Effector memory CD8-positive, alpha-beta T cell (primary cell): ENCODE measurements around the gene KCNB1.

ENCODE experiments used
- ATAC-seq: fragments of 150-1000 bp; cut with Tn5 transposase; replicated peaks from 2 replicates; pipeline ENCODE4 v1.10.0; 2021; ENCODE audit warnings: mild to moderate bottlenecking, moderate library complexity
- DNase-seq, 3 experiments: peaks; one replicate each; pipeline ENCODE4 v3.0.0; 2021
- H3K27ac Mint-ChIP-seq, 2 donors: one replicate each; pipeline ENCODE4 v1.8.0; 2022; ENCODE audit warnings: mild to moderate bottlenecking in 2 of 2, mixed read lengths in 2 of 2, moderate library complexity in 2 of 2
- H3K27me3 Mint-ChIP-seq, 2 donors: one replicate each; pipeline ENCODE4 v1.8.0; 2022; ENCODE audit warnings: mixed read lengths in 2 of 2
- H3K36me3 Mint-ChIP-seq: one replicate; pipeline ENCODE4 v1.8.0; 2022; ENCODE audit warnings: mild to moderate bottlenecking, moderate library complexity, mixed read lengths; ENCODE audit not compliant: insufficient read depth
- H3K4me1 Mint-ChIP-seq, 2 donors: one replicate each; pipeline ENCODE4 v1.8.0; 2022; ENCODE audit warnings: low read depth in 2 of 2, mixed read lengths in 2 of 2
- H3K4me3 Mint-ChIP-seq, 2 donors: one replicate each; pipeline ENCODE4 v1.8.0; 2022; ENCODE audit warnings: mild to moderate bottlenecking in 2 of 2, mixed read lengths in 2 of 2, moderate library complexity in 2 of 2
- H3K9me3 Mint-ChIP-seq, 2 donors: one replicate each; pipeline ENCODE4 v1.8.0; 2022; ENCODE audit warnings: mixed read lengths in 2 of 2

Gene KCNB1

DNA sequence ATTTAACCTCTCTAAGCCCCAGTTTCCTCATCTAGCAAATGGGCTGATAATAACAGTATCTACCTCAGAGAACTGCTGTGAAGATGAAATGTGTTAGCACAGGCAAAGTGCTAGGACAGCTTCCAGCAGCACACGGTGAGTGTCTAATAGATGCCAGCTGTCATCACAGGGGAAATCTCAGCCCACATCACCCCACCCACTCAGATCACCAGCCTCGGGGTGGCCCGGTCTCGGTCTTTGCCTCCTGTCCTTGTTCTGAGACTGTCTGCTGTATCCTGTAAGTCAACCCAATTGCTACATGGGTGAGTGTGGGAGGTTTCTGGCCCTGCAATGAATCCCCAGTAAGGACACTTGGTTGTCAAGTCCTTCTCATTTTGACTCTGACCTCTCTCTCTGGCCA, 105.1 kb downstream of the KCNB1 start:
- Mint-ChIP-seq H3K27me3 (peaks cover 31 to 70% of the 10 kb centered on the region in 2 donors), H3K36me3 (peaks cover 2% of the 10 kb centered on the region), H3K9me3 (no peaks in the 10 kb centered on the region), H3K27ac (no peak overlapping the region), H3K4me1 (no peaks in the 10 kb centered on the region), H3K4me3 (no peak overlapping the region)
- ATAC-seq = no peak
- DNase-seq = no peak

DNA sequence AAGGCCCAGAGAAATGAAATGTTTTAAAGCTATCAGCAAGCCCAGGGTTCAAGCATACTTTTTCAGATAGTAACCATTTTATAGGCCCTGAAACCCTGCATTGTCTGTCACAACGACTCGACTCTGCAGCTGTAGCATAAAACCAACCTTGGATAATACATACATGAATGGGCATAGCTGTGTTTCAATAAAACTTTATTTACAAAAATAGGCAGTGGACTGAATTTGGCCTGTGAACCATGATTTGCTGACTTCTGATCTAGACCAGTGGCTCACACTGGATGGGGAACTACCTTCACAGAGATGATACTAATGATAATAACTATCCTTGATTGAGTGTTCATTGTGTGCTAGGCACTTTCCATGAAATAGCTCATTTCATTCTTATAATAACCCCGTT, 107.3 kb downstream of the KCNB1 start:
- Mint-ChIP-seq H3K36me3 (no peaks in the 10 kb centered on the region), H3K9me3 (no peaks in the 10 kb centered on the region), H3K4me3 (no peak overlapping the region), H3K4me1 (no peaks in the 10 kb centered on the region), H3K27me3 (peaks cover 26 to 65% of the 10 kb centered on the region in 2 donors), H3K27ac (no peak overlapping the region)
- DNase-seq (no peak), ATAC-seq (no peak)

DNA sequence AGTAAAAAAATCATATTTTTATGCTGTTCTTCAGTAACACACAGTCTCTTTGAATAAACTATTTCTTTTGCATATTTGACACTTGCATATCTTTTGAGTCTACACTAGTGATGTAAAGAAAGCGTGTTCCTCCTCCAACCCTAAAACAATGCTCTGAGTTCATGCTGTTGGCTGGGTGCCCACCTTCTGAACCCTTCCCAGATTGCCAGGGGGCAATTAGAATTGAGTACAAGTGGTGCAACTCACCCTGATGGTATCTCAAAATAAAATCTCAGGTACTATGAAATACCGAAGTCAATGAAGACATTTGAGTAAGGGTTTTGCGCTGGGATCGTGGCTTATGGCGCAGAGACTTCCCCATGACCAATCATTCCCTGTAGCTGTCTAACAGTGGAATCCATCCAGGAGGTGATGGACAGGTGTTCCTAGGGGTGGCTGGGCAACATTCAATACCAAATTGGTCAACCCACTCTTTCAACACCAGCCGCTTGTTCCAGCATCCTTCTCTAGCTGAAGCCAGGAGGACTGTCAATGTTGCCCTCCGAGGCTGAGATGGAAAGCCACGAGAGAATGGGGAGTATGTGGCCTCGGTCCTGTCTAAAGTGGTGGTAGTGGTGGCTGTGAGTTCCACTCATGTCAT, 110.3 kb downstream of the KCNB1 start:
- Mint-ChIP-seq H3K36me3 (no peaks in the 10 kb centered on the region), H3K9me3 (no peaks in the 10 kb centered on the region), H3K4me3 (no peak overlapping the region), H3K27ac (no peak overlapping the region), H3K4me1 (no peaks in the 10 kb centered on the region), H3K27me3 (peaks cover 43 to 81% of the 10 kb centered on the region in 2 donors)
- DNase-seq = no peak
- no peak for ATAC-seq

DNA sequence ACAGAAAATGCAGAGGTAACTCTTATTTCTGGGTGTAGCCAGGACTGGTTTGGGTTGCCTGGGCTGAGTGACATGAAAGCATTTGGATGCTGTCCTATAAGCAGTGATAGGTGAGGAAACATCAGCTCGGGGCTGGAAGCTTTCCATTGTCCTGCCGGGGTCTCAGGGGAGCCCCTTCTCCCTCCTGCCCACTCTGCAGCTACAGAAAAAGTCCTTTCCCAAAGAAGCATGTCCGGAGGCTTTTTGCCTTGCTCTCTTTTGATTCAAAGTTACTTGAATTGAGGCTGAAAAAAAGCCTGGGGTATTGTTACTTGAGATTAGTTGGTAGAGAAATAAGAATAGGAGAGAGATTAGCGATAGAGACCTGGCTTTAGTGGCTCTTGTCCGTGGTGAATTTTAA, 113.9 kb downstream of the KCNB1 start:
- no peak for DNase-seq
- Mint-ChIP-seq H3K27me3 (peaks cover 46 to 84% of the 10 kb centered on the region in 2 donors), H3K36me3 (peaks cover 3% of the 10 kb centered on the region), H3K9me3 (no peaks in the 10 kb centered on the region), H3K27ac (no peak overlapping the region), H3K4me3 (no peak overlapping the region), H3K4me1 (no peaks in the 10 kb centered on the region)
- no peak for ATAC-seq

DNA sequence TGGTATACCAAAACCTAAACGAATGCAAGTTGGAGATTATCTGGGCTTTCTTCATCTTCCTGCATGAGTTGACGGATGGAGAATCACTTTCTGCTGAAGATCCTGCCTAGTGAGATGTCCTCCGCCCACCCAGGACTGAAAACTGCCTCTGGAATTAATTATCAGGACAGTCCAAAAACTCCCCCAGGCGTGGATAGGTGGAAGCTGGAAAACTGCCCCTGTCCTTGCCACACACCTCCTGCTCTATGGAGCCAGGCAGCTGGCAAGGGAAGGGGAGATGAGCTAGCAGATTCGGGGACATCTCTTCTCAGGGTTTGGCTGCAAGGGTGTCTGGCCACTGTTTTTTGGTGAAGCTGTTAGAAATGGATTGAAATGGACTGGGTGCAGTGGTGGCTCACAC, 115.4 kb downstream of the KCNB1 start:
- no peak for ATAC-seq
- H3K27me3 Mint-ChIP-seq = peaks cover 46 to 74% of the 10 kb centered on the region in 2 donors
- H3K9me3 Mint-ChIP-seq = no peaks in the 10 kb centered on the region

DNA sequence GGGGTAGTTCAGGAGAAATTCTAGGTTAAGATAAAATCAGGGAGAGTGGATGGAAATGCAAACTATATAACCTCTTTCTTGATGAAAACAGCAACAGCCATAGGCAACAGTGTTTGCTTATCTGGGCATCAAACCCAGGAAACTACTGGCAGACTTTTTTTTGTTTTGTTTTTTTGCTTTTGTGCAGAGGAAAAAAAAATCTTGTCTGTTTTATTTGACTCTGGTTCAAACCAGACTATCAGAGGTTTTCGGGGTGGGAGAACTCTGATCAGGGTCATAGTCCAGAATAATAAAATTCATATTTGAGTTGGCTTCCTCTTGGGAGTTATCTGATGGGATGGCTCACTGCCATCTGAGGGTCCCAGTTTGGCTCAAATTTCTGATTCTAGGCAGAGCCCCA, 115.8 kb downstream of the KCNB1 start:
- peaks cover 46 to 74% of the 10 kb centered on the region in 2 donors for H3K27me3 Mint-ChIP-seq
- no peak overlapping the region for H3K4me3 Mint-ChIP-seq
- ATAC-seq (no peak), DNase-seq (no peak)
- peaks cover 3% of the 10 kb centered on the region for H3K36me3 Mint-ChIP-seq
- H3K4me1 Mint-ChIP-seq = no peaks in the 10 kb centered on the region
- no peaks in the 10 kb centered on the region for H3K9me3 Mint-ChIP-seq
- no peak overlapping the region for H3K27ac Mint-ChIP-seq

More for the DNA sequence above, 115.4 kb downstream of the KCNB1 start:
- Mint-ChIP-seq H3K36me3 (peaks cover 3% of the 10 kb centered on the region), H3K4me3 (no peak overlapping the region), H3K4me1 (no peaks in the 10 kb centered on the region), H3K27ac (no peak overlapping the region)
- DNase-seq = no peak

DNA sequence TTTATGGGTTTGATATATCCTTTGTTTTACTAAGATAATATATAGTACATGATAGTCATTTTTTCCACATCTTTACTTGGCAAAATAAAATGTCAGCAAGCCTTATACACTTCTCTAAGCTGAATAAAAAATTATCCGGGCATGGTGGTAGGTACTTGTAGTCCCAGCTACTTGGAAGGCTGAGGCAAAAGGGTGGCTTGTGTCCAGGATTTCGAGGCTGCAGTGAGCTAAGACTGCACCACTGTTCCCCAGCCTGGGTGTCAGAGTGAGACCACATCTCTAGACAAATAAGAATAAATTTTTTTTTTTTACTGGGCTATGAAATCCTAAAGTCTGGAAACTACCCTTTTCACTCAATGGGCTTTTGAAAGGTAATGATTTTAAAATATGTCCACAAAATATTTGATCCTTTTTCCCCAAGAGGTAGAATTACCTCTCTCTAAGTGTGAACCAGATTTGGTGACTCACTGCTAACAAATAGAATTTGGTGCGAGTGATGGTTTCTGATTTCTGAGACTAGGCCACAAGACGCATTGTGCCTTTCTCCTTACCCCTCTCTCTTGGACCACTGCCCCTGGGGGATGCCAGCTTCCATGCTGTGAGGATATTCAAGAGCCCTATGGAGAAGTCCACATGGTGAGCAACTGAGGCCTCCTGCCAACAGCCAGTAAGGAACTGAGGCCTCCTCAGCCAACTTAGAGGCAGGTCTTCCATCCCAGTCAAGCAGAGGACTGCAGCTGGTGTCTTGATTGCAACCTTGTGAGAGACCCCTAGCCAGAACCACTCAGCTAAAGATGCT, 120.4 kb downstream of the KCNB1 start:
- ATAC-seq (no peak), DNase-seq (no peak)
- H3K9me3 Mint-ChIP-seq = no peaks in the 10 kb centered on the region
- H3K4me1 Mint-ChIP-seq = no peaks in the 10 kb centered on the region
- peaks cover 43 to 63% of the 10 kb centered on the region in 2 donors for H3K27me3 Mint-ChIP-seq
- H3K4me3 Mint-ChIP-seq = no peak overlapping the region
- no peak overlapping the region for H3K27ac Mint-ChIP-seq
- peaks cover 3% of the 10 kb centered on the region for H3K36me3 Mint-ChIP-seq

DNA sequence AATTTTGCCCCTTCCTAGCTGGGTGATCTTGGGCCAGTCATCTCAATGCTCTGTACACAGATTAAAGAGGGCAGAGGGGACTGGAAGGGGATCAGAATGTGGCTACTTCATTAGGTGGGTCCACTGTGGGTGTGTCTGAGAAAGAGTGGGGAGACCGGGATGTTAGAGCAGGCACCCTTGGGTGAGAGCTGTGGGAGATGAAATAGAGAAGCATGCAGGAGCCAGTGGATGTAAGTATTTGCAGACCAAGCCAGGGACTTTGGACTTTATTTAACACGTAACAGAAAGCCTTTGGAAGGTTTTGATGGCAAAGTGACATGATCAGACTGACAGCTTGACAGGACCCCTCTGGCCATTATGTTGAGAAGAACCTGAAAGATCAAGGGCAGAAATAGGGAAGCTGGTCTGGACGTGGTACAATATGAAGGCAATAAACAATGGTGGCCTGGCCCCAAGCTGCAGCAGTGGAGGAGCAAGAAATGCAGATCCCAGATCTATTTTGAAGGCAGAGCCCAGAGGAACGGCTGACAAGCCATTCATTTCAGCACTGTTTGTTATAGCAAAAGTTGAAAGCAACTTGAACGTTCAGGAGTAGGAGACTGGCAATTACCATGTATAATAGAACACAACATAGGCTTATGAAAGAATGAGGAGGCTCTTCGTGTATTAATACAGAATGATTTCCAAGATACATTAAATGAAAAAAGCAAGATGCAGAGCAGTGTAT, 122.1 kb downstream of the KCNB1 start:
- ATAC-seq = no peak
- Mint-ChIP-seq H3K27me3 (peaks cover 31 to 58% of the 10 kb centered on the region in 2 donors), H3K4me1 (no peaks in the 10 kb centered on the region)

DNA sequence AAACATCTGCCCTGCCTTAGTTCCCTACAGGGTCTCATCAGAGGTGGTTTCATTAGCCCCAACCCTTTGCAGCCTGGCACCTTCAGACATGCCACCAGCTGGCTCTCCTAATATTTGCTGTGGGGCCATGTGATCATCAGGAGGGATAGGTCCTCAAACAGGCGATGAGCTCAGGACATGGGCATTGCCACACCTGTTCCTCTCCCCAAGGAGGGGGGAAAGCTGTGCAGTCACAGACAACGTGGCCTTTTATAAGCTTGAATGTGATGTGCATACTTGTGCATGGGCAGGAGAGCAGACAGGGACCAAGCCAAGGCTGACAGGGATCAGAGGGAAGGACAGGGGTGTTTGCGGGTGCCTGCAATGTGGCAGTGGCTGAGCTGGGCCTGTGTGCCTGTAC, 125.8 kb downstream of the KCNB1 start:
- ATAC-seq = no peak
- no peaks in the 10 kb centered on the region for H3K36me3 Mint-ChIP-seq
- H3K9me3 Mint-ChIP-seq = no peaks in the 10 kb centered on the region
- H3K27ac Mint-ChIP-seq = no peak overlapping the region
- H3K27me3 Mint-ChIP-seq = peaks cover 26 to 58% of the 10 kb centered on the region in 2 donors
- H3K4me3 Mint-ChIP-seq = no peak overlapping the region
- H3K4me1 Mint-ChIP-seq = no peaks in the 10 kb centered on the region
- DNase-seq = no peak

More for the DNA sequence above, 122.1 kb downstream of the KCNB1 start:
- DNase-seq = no peak
- H3K36me3 Mint-ChIP-seq = no peaks in the 10 kb centered on the region
- H3K27ac Mint-ChIP-seq = no peak overlapping the region
- H3K9me3 Mint-ChIP-seq = no peaks in the 10 kb centered on the region
- H3K4me3 Mint-ChIP-seq = no peak overlapping the region

DNA sequence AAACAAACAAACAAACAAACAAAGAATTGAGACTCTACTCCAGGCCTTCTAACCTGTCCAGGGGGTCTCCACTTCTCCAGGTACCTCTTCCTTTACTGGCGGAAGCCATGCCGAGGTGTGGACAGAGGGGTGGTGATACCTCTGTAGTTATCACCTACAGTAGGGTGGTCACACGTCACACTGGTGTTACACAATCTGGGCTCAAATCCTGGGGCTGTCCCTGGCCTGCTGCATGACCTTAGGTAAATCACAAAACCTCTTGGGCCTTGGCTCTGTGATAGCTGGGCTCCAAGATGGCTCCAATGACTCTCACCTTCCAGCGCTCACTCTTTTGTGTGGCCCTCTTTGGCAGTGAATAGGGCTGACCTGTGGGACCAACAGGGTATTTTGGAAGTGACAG, 127.8 kb downstream of the KCNB1 start:
- H3K4me3 Mint-ChIP-seq = no peak overlapping the region
- H3K27me3 Mint-ChIP-seq = peaks cover 27 to 54% of the 10 kb centered on the region in 2 donors
- no peaks in the 10 kb centered on the region for H3K9me3 Mint-ChIP-seq
- no peak overlapping the region for H3K27ac Mint-ChIP-seq
- H3K4me1 Mint-ChIP-seq = no peaks in the 10 kb centered on the region
- DNase-seq (no peak), ATAC-seq (no peak)
- H3K36me3 Mint-ChIP-seq = no peaks in the 10 kb centered on the region

DNA sequence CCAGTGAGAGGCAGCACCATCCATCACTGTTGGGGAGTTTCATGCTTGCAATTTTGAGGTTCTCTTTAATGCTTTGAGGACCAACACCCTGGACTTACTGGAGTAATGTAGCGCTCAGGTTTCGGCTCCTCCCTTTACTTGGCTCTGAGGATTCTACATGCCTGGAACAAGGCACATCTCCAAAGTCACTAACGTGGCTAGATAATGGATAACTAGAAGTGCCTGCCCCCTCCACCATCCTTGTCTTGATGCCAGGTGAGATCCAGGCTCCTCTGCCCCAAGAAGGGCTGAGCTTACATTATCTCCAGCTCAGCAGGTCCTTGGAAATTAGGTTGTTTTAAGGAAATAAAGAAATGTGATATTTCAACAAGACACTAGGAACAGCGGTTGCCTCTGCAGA, 129.1 kb downstream of the KCNB1 start:
- Mint-ChIP-seq H3K4me3 (no peak overlapping the region), H3K9me3 (no peaks in the 10 kb centered on the region), H3K27me3 (peaks cover 22 to 56% of the 10 kb centered on the region in 2 donors), H3K36me3 (no peaks in the 10 kb centered on the region), H3K4me1 (no peaks in the 10 kb centered on the region), H3K27ac (no peak overlapping the region)
- ATAC-seq = no peak
- DNase-seq = no peak

DNA sequence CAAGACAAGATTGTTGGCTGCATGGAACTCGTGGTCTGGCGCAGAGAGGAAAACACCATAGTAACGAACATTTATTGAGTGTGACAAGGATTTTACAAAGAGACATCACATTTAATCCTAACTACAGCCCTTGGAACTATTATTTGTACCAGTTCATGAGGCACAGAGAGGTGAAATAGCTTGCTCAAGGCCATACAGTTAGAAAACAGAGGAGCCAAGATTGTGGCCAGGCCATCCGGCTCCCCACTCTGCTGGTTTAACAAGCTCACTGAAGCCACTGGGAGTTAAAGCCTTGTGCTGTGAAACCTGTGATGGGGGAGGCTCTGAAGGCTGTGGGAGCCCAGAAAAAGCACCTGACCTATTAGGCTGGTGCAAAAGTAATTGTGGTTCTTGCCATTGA, 129.7 kb downstream of the KCNB1 start:
- ATAC-seq (no peak), DNase-seq (no peak)
- H3K9me3 Mint-ChIP-seq = no peaks in the 10 kb centered on the region
- H3K27ac Mint-ChIP-seq = no peak overlapping the region
- H3K4me1 Mint-ChIP-seq = peaks cover 1 to 2% of the 10 kb centered on the region in 2 donors
- H3K27me3 Mint-ChIP-seq = peaks cover 20 to 56% of the 10 kb centered on the region in 2 donors
- no peak overlapping the region for H3K4me3 Mint-ChIP-seq
- H3K36me3 Mint-ChIP-seq = no peaks in the 10 kb centered on the region

DNA sequence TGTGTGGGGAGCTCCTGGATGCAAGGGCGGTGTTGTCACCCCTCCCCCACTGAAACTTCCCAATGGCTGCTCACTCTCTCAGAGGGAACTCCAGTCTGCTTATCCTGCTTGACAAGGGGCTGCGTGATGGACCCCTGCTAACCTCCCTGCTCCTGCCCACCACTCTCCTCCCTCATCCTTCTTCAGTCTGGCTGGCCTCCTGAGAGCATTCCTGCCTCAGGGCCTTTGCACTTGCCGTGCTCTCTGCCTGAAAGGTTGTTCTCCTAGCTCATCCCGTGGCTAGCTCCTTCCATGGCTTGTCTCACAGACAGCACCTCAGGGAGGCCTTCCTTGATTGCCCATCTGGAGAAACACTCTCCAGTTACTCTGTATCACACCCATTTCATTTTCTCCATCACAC, 130.7 kb downstream of the KCNB1 start:
- Mint-ChIP-seq H3K9me3 (no peaks in the 10 kb centered on the region), H3K27me3 (peaks cover 18 to 55% of the 10 kb centered on the region in 2 donors), H3K36me3 (no peaks in the 10 kb centered on the region), H3K4me3 (no peak overlapping the region), H3K27ac (no peak overlapping the region), H3K4me1 (peaks cover 5 to 7% of the 10 kb centered on the region in 2 donors)
- DNase-seq (no peak), ATAC-seq (no peak)
